Activated T-helper 1 cell treated with anti-CD3 and anti-CD28 coated beads, Interleukin-12 subunit alpha, Interleukin-12 subunit beta, Interleukin-2, Interleukin-4 antibody, amounts not matched to agents 30 ng/mL and 10 ng/mL and 1 ng/mL, durations not matched to agents 14 hours and 24 hours and 36 hours (primary cell): ENCODE results near the gene TCF7L1. TPM values are rescaled to one million over a fixed set of nuclear protein-coding genes. Genes with fewer than 3 reads are reported as not detected.
A peak's percentile ranks its signal among the peaks of the same experiment; 100 is the strongest.
"Not testable (repeated sequence)": the region's sequence is repeated elsewhere in the genome, so short reads cannot be mapped to it uniquely, and the experiment has no call there.

Source experiments
- DNase-seq: peaks from one replicate; pipeline ENCODE4 v3.0.0; 2021; ENCODE audit warnings: low spot score
- H3K27ac Mint-ChIP-seq: one replicate; pipeline ENCODE4 v1.8.0; 2021; ENCODE audit warnings: mild to moderate bottlenecking, mixed read lengths
- H3K27me3 Mint-ChIP-seq: one replicate; pipeline ENCODE4 v1.8.0; 2022; ENCODE audit warnings: mild to moderate bottlenecking, moderate library complexity, mixed read lengths; ENCODE audit not compliant: insufficient read depth
- H3K36me3 Mint-ChIP-seq: one replicate; pipeline ENCODE4 v1.8.0; 2021; ENCODE audit warnings: low read depth, mixed read lengths
- H3K4me1 Mint-ChIP-seq: one replicate; pipeline ENCODE4 v1.8.0; 2021; ENCODE audit warnings: low read depth, mixed read lengths
- H3K4me3 Mint-ChIP-seq: one replicate; pipeline ENCODE4 v1.8.0; 2021; ENCODE audit warnings: mild to moderate bottlenecking, moderate library complexity, mixed read lengths
- H3K9me3 Mint-ChIP-seq: one replicate; pipeline ENCODE4 v1.8.0; 2021; ENCODE audit warnings: mixed read lengths
- intact Hi-C: fragments of 100-400 bp; cut with micrococcal nuclease; formaldehyde crosslinking; loops from one replicate; pipeline ENCODE4 v1.15.1; 2024
- total RNA-seq: library from RNA; stranded (reverse); gene quantifications from 2 replicates; pipeline ENCODE4 v1.2.3, GENCODE V29; 2022

The TCF7L1 gene
- total RNA-seq, 1 donor from 2014 or later, result not detected

- H3K27me3 Mint-ChIP-seq, result peaks cover 12% of the 10 kb centered on the region
- no peak for DNase-seq
- H3K27ac Mint-ChIP-seq, result no peak overlapping the region
- H3K9me3 Mint-ChIP-seq, result no peaks in the 10 kb centered on the region
- intact Hi-C loops, result no loop called here
- H3K36me3 Mint-ChIP-seq, result no peaks in the 10 kb centered on the region
- H3K4me3 Mint-ChIP-seq, result no peak overlapping the region
- H3K4me1 Mint-ChIP-seq, result no peaks in the 10 kb centered on the region
Measured at GRCh38 chr2:85112906-85113625, 20.1 kb upstream of the TCF7L1 start.

- H3K4me3 Mint-ChIP-seq, result no peak overlapping the region
- peaks cover 12% of the 10 kb centered on the region for H3K27me3 Mint-ChIP-seq
- no peaks in the 10 kb centered on the region for H3K4me1 Mint-ChIP-seq
- intact Hi-C loops, result no loop called here
- no peak for DNase-seq
- no peak overlapping the region for H3K27ac Mint-ChIP-seq
- no peaks in the 10 kb centered on the region for H3K9me3 Mint-ChIP-seq
- H3K36me3 Mint-ChIP-seq, result no peaks in the 10 kb centered on the region
Measured at GRCh38 chr2:85114586-85115330, 18.4 kb upstream of the TCF7L1 start.

- intact Hi-C loops, result no loop called here
- Mint-ChIP-seq H3K36me3 (no peaks in the 10 kb centered on the region), H3K4me3 (no peak overlapping the region), H3K9me3 (no peaks in the 10 kb centered on the region), H3K27ac (no peak overlapping the region), H3K27me3 (peaks cover 16% of the 10 kb centered on the region), H3K4me1 (no peaks in the 10 kb centered on the region)
- no peak for DNase-seq
Measured at GRCh38 chr2:85116207-85116606, 17.0 kb upstream of the TCF7L1 start.

GRCh38 chr2:85119900-85120299, 13.3 kb upstream of the TCF7L1 start:
- no peaks in the 10 kb centered on the region for H3K36me3 Mint-ChIP-seq
- no peak for DNase-seq
- no peak overlapping the region for H3K4me3 Mint-ChIP-seq
- intact Hi-C loops, result no loop called here
- no peaks in the 10 kb centered on the region for H3K4me1 Mint-ChIP-seq
- H3K27me3 Mint-ChIP-seq, result peaks cover 13% of the 10 kb centered on the region
- H3K27ac Mint-ChIP-seq, result no peak overlapping the region
- H3K9me3 Mint-ChIP-seq, result no peaks in the 10 kb centered on the region

- no peaks in the 10 kb centered on the region for H3K9me3 Mint-ChIP-seq
- no peaks in the 10 kb centered on the region for H3K4me1 Mint-ChIP-seq
- no peak overlapping the region for H3K4me3 Mint-ChIP-seq
- H3K27ac Mint-ChIP-seq, result no peak overlapping the region
- no peak for DNase-seq
- intact Hi-C loops, result no loop called here
- H3K36me3 Mint-ChIP-seq, result no peaks in the 10 kb centered on the region
- peaks cover 10% of the 10 kb centered on the region for H3K27me3 Mint-ChIP-seq
Measured at GRCh38 chr2:85120363-85120762, 12.8 kb upstream of the TCF7L1 start.

- DNase-seq, H3K27ac Mint-ChIP-seq, H3K9me3 Mint-ChIP-seq, H3K36me3 Mint-ChIP-seq, H3K4me3 Mint-ChIP-seq, H3K4me1 Mint-ChIP-seq, intact Hi-C loops: not testable (repeated sequence)
- peaks cover 14% of the 10 kb centered on the region for H3K27me3 Mint-ChIP-seq
Measured at GRCh38 chr2:85126462-85126861, 6.7 kb upstream of the TCF7L1 start.

- H3K9me3 Mint-ChIP-seq, result no peaks in the 10 kb centered on the region
- no peak overlapping the region for H3K27ac Mint-ChIP-seq
- no peaks in the 10 kb centered on the region for H3K36me3 Mint-ChIP-seq
- H3K4me1 Mint-ChIP-seq, result peaks cover 8% of the 10 kb centered on the region
- intact Hi-C loops, result loop anchor here (5.0 kb wide), 1 partner anchor 157 kb away; no protein-coding TSS in a partner anchor
- no peak for DNase-seq
- peaks cover 34% of the 10 kb centered on the region for H3K27me3 Mint-ChIP-seq
- no peak overlapping the region for H3K4me3 Mint-ChIP-seq
Measured at GRCh38 chr2:85129861-85130260, 3.3 kb upstream of the TCF7L1 start.

- intact Hi-C loops, result loop anchor here (5.0 kb wide), 1 partner anchor 157 kb away; no protein-coding TSS in a partner anchor
- Mint-ChIP-seq H3K27me3 (peaks cover 38% of the 10 kb centered on the region), H3K9me3 (no peaks in the 10 kb centered on the region), H3K36me3 (no peaks in the 10 kb centered on the region), H3K4me1 (peaks cover 8% of the 10 kb centered on the region), H3K4me3 (no peak overlapping the region), H3K27ac (no peak overlapping the region)
- no peak for DNase-seq
Measured at GRCh38 chr2:85130407-85130806, 2.8 kb upstream of the TCF7L1 start.

GRCh38 chr2:85131116-85131515, 2.1 kb upstream of the TCF7L1 start:
- intact Hi-C loops, result loop anchor here (5.0 kb wide), 1 partner anchor 156 kb away; no protein-coding TSS in a partner anchor
- Mint-ChIP-seq H3K36me3 (no peaks in the 10 kb centered on the region), H3K9me3 (no peaks in the 10 kb centered on the region), H3K4me1 (peaks cover 8% of the 10 kb centered on the region), H3K4me3 (no peak overlapping the region), H3K27me3 (peaks cover 46% of the 10 kb centered on the region), H3K27ac (no peak overlapping the region)
- DNase-seq, result no peak

- no peak for DNase-seq
- intact Hi-C loops, result loop anchor here (5.0 kb wide), 1 partner anchor 155 kb away; no protein-coding TSS in a partner anchor
- no peaks in the 10 kb centered on the region for H3K36me3 Mint-ChIP-seq
- H3K9me3 Mint-ChIP-seq, result no peaks in the 10 kb centered on the region
- peak overlapping the region; percentile 72 for H3K4me3 Mint-ChIP-seq
- H3K4me1 Mint-ChIP-seq, result peaks cover 8% of the 10 kb centered on the region
- H3K27me3 Mint-ChIP-seq, result peaks cover 56% of the 10 kb centered on the region
- H3K27ac Mint-ChIP-seq, result no peak overlapping the region
Measured at GRCh38 chr2:85132397-85132796, 795 bp upstream of the TCF7L1 start.

- no peaks in the 10 kb centered on the region for H3K9me3 Mint-ChIP-seq
- no peak overlapping the region for H3K4me3 Mint-ChIP-seq
- peaks cover 8% of the 10 kb centered on the region for H3K4me1 Mint-ChIP-seq
- intact Hi-C loops, result loop anchor here (5.0 kb wide), 1 partner anchor 153 kb away; no protein-coding TSS in a partner anchor
- H3K27me3 Mint-ChIP-seq, result peaks cover 64% of the 10 kb centered on the region
- no peaks in the 10 kb centered on the region for H3K36me3 Mint-ChIP-seq
- no peak overlapping the region for H3K27ac Mint-ChIP-seq
- DNase-seq, result peak; percentile 3
Measured at GRCh38 chr2:85133751-85134254, 611 bp downstream of the TCF7L1 start.

GRCh38 chr2:85134255-85134895, 1.2 kb downstream of the TCF7L1 start:
- intact Hi-C loops, result loop anchor here (5.0 kb wide), 1 partner anchor 153 kb away; no protein-coding TSS in a partner anchor
- Mint-ChIP-seq H3K9me3 (no peaks in the 10 kb centered on the region), H3K4me3 (peak overlapping the region; percentile 51), H3K27ac (no peak overlapping the region), H3K4me1 (peaks cover 8% of the 10 kb centered on the region), H3K27me3 (peaks cover 67% of the 10 kb centered on the region), H3K36me3 (no peaks in the 10 kb centered on the region)
- DNase-seq, result no peak
